GM19372 (cell line): Measurements from ENCODE around the gene SCNN1B.
"Not testable (repeated sequence)": the region's sequence is repeated elsewhere in the genome, so short reads cannot be mapped to it uniquely, and the experiment has no call there.

Experiments
- ATAC-seq: cut with Tn5 transposase; IDR thresholded peaks from one replicate; pipeline ENCODE4 v1.9.1; 2021; ENCODE audit warnings: mild to moderate bottlenecking, low read depth, moderate library complexity; ENCODE audit not compliant: unreplicated experiment

SCNN1B gene

GRCh38 chr16:23398987-23399805 is 97.1 kb downstream of the SCNN1B start:
- no peak for ATAC-seq

- ATAC-seq, result not testable (repeated sequence)
Observed at GRCh38 chr16:23400447-23400846, 98.3 kb downstream of the SCNN1B start.

GRCh38 chr16:23401139-23401538 is 99.0 kb downstream of the SCNN1B start:
- ATAC-seq, result no peak

DNA sequence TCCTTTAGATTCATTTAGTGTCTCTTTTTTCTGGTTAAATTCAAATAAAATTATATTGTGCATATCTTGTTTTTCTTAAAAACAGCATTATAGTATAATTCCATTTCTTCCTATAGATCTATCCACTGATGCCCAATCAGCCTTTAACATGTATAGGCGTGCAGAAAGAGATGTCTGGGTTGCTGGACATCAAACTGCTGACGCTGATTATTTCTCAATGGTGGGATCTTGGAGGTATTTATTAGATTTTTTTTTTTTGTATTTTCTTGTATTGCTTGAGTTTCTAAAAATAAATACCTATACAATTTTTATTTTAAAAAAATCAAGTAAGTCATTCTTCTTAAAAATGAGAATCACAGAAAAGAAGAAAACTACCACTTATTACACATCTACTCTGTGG is 100.0 kb downstream of the SCNN1B start:
- ATAC-seq, result no peak

DNA sequence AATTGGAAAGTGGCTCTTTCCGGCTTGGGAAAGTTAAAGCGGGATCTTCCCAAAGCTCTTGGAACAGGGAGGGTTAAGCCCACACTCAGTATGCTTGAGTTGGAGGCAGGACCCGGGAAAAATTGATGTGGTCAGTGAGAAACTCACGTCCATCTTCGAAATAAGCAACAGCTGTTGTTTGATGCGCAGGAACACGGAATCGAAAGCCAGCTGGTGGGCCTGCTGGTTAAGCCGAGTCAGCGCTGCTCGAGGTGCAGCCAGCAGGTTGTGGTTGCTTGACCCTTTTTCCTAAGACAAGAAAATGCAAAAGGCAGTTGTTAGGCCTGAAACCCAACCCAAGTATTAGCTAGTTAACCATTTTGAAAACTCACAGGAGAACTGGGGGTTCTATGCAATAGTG is 101.4 kb downstream of the SCNN1B start:
- ATAC-seq, result no peak

GRCh38 chr16:23406024-23406423 is 103.9 kb downstream of the SCNN1B start:
- ATAC-seq, result no peak

DNA sequence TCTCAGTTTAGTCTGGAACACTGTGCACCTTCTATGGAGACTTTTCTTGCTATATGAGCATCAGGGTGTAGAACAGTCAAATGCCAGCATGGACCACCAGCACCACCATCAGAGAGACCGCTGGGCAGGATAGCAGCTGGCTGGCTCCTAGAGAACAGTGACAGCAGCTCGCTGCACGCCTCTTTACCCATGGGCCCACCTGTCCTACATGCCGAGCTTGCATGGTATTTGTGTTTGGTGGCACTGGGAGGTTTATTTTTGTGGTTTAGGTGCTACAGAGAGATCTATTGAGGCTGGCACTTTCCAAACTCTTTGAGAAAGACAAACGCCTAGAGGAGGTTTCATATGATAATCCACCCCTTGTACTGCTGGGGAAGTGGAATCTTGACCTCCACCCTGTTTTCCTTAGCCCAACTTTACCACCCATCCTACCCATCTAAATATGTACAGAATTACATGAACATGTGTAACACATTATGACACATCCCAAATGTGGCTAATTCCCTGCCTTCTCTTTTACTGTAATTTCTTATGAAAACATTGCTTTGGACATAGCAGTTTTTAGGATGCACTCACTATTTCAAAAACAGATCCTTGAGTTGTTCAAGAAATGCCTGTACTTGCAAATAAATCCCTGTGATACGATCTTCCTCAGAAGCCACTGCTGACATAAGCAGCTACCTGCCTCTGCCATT is 104.6 kb downstream of the SCNN1B start:
- ATAC-seq, result no peak

DNA sequence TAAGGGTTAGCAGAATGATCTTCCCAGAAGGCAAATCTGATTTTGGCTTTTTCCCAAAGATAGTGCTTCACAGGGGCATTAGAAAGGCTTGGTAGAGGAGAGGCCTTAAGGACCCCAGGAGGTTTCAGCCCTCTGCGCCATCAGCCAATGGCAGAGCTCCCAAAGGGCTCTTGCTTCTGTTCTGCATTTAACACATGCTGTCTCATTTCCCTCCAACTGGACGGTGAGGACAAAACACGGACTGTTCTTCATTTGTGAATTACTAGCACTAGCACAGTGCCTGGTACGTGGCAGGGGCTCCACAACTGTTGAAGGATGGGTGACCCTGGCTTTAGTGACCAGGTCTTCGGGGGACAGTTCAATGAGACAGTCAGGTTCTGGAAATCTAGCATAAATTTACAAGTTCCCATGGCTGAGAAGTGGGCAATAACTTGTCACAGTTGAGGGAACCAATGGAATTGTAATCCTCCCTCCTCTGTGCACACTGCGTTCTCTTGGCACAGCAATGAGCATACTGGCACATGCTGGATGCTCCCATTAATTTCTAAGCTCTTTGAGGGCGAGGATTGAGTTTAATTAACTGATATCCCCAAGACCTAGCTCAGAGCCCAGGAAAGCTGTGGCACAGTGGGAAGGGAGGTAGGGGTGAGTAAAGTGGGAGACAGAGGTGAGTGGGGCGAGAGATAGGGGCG is 105.5 kb downstream of the SCNN1B start:
- no peak for ATAC-seq

DNA sequence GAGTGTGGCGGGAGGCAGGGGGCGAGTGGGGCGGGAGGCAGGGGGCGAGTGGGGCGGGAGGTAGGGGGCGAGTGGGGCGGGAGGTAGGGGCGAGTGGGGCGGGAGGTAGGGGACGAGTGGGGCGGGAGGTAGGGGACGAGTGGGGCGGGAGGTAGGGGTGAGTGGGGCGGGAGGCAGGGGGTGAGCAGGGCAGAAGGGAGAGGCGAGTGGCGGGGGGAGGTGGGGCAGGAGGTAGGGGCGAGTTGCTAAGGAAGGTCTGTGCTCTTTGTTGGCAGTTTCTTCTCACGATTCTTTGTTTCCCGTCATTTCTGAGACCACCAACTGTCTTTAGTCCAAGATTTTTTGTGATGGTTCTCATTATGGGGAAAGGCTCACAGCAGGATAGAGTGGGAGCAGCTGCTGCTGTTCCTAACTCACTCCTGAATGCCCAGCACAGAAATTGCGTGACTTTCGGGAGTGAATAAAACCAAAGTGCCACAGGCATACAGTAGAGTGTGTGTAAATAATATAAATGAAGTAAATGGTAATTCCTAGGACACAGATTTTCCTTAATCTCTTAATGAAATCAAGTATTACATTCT is 106.2 kb downstream of the SCNN1B start:
- ATAC-seq, result no peak

- ATAC-seq, result no peak
Observed at GRCh38 chr16:23408823-23409298, 106.8 kb downstream of the SCNN1B start.

- no peak for ATAC-seq
Observed at GRCh38 chr16:23409522-23409921, 107.4 kb downstream of the SCNN1B start.

DNA sequence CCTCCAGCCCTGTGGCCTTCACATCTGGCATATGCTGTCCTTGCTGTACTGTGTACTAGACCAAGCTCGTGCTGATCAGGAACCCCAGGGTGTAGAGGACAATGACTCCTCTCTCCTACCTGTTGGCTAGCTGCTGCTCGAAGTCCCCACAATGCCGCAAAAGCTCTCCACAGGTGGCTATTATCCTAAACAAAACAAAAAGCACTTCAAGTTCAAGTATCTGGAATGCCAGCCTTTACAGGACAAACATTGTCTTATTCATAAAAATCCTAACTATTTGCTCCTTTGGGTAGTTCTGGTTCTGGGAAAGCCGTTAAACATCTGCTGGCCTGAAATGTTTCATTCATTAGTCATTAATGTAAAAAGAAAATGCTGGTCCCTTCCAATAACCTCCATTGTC is 108.1 kb downstream of the SCNN1B start:
- ATAC-seq, result no peak

- ATAC-seq, result no peak
Observed at GRCh38 chr16:23414731-23415130, 112.6 kb downstream of the SCNN1B start.

GRCh38 chr16:23416816-23417215 is 114.7 kb downstream of the SCNN1B start:
- no peak for ATAC-seq

GRCh38 chr16:23420011-23420410 is 117.9 kb downstream of the SCNN1B start:
- no peak for ATAC-seq

- no peak for ATAC-seq
Observed at GRCh38 chr16:23423496-23424049, 121.5 kb downstream of the SCNN1B start.

GRCh38 chr16:23424292-23424958 is 122.3 kb downstream of the SCNN1B start:
- ATAC-seq, result no peak

DNA sequence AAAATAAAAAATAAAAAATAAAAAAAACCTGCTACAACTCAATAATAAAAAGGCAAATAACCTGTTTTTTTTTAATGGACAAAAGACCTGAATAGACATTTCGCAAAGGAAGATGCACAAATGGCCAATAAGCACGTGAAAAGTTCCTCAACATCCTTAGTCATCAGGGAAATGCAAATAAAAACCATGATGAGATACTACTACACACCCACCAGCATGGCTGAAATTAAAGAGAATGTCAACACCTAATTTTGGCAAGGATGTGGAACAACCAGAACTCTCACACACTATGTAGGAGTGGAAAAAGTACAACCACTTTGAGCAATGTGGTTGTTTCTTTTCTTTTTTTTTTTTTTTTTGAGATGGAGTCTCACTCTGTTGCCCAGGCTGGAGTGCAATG is 126.2 kb downstream of the SCNN1B start:
- no peak for ATAC-seq
